ENCODE results near the gene TBC1D12.
"Not testable (repeated sequence)": the region's sequence is repeated elsewhere in the genome, so short reads cannot be mapped to it uniquely, and the experiment has no call there.

The TBC1D12 gene

DNA sequence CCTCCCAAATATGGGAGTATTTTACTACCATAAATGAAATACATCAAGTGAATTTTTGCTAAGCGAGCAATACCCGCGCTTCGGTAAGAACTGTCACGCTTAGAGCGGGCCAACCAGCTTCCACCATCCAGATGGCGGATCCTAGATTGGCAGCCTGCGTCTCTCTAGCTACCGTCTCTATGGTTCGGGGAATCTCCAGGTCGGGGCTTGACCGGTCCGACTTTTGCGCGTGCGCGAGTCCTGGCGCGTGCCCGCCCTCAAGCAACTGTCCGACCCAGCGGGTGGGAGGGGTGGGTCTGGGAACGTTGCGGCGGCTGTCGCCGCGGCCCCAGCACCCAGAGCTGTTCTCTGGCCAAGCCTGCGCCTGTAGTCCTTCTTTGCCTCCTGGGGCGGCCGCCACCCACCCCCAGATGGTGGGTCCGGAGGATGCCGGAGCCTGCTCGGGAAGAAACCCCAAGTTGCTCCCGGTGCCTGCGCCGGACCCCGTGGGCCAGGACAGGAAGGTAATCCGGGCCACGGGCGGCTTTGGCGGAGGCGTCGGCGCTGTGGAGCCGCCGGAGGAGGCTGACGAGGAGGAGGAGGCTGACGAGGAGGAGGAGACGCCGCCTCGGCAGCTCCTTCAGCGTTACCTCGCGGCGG is at the start of gene TBC1D12:
TBC1D12 (plus strand) TSS at position 338 of the 639 bp plus-strand sequence; CDS start at position 411, 73 bp downstream.
- FAIRE-seq (peak; percentile 52), DNase-seq (ENCODE audit: low spot score) (peak; percentile 93)

DNA sequence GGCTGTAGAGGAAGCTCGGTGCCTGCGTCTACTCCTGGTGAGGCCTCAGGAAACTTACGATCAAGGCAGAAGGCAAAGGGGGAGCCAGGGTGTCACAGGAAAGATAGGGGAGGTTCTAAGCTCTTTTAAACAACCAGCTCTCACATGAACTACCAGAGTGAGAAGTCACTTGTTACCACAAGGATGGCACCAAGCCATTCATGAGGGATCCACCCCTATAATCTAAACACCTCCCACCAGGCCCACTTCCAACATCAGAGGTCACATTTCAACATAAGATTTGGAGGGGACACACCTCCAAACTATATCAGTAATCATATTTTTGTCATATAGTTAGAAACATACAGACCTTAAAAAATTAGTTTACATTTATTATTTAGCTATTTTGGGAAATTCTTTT is 49.0 kb upstream of the TBC1D12 start:
- FAIRE-seq: no peak
- DNase-seq (ENCODE audit: low spot score): no peak

DNA sequence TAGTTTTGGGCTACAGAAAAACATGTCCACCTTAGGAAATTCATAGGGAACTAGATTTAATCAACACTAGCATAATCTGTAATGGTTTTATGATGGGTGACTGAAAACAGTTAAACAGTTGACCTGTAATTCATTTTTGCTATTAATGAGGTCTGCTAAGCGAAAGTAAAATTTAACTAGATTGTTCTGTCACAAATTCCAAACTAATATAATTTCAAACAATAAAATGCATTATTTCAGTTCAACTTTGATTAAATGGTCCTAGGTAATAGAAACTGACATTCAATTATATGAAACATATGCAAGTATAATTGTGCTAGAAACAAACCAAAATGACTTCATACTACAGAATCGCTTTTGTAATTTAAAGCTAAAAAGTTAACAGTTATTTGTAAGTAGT is 46.5 kb upstream of the TBC1D12 start:
- DNase-seq (ENCODE audit: low spot score) (no peak), FAIRE-seq (peak; percentile 5)

DNA sequence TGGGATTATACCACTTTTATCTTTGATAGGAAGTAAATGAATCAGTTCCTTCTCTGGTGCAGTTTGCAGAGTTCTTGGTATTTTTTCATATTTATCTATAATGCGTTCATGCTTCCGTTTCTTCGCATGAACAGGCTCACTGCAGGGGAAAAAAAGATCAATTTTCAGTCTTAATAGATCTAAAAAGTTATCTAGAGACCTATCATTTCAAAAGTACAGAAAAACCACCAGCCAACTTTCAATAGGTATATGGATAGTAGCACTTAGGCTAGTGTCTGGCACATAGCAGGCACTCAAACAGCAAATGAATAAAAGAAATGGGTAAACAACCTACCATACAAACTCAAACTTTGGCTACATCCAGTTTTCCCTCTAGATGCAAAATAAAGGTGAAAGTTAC is 45.1 kb upstream of the TBC1D12 start:
- DNase-seq (ENCODE audit: low spot score) (no peak), FAIRE-seq (no peak)

DNA sequence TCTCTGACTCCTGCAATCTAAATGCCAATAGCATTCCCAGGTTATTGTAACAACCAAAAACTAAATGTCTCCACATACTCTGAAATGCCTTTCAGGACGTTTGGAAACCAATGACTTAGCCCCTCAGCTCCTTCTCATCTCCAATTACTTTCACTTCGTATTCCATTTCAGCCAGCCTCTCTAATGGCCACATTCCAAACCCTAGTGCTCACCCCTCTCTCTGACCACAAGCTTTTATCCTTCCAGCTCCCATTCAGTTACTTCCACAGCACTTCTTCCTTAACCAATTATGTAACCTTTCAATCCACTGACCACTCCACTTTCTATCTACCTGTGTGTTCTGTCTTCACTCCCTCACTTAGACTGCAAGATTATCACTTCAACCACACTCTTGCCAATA is 43.9 kb upstream of the TBC1D12 start:
- FAIRE-seq: peak; percentile 97
- peak; percentile 88 for DNase-seq (ENCODE audit: low spot score)

DNA sequence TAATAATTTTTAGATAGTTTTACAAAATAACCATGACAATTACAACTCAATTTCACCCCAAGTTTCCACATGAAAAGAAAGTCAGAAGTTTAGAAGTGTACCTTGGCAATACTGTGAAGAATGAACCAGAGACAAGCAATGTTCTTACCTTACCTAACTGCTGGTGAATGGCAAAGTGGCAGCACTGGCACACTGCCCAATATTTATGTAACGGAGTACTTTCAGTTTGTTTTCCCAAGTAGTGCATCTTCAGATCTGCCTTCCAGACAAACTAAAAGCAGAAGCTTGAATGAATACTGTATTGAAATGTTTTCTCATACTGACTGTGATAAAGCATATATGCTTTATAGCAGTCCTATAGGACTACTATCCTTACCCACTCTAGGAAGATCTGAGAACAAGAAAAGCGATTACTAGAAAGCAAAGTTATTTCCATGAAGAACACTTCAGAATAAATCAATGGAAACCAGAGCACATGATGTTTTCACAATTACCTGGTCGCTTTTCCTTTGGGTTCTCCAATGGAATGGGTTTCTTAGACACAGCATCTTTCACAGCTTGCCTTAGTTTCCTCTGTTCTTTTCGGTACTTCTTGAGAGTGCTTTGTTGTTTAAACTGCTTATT is 41.1 kb upstream of the TBC1D12 start:
- FAIRE-seq (peak; percentile 47), DNase-seq (ENCODE audit: low spot score) (peak; percentile 21)

DNA sequence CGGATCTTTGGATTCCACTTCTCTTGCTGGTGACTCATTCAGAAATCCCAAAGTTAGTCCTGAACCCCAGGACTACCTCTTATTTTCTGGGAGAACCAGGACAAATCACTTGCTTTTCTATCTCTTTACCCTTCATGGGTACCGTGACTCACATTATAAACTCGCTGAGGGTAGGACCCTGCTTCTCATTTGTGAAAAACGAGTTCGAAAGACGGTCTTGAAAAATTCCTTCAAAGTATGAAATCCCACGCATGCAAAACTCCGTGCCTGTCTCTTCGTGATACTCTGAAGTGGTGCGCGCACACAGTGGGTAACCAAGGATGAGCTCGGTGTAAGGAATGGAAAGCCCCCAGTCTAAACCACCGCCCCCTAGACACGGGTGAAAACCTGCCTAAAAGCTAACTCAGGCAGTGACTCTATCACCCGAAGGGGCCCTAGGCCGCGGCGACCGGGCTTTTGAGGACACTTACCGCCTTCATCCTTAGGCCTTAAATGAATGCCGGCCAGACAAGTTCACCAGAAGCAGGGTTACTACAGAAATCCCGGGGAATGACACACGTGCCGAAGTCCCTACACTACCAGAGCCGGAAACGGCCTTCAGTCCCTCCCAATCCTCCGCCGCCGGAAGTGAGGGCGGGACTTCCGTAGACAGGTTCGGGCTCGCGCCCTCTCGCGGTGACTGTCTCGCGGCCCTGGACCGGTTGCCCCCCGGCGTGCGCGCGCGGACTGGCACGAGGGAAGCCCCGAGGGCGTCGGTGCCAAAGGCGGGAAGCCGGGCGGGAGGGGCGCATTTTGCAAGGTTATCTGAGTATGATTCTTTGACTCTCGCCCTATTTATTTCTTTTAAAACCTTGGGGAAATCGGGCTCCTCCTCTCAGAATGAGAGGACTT is 39.7 kb upstream of the TBC1D12 start, which contains the start of gene NOC3L:
NOC3L (minus strand) TSS at position 580 of the 891 bp plus-strand sequence; CDS start at position 479, 101 bp downstream.
- peak; percentile 74 for FAIRE-seq
- peak; percentile 84 for DNase-seq (ENCODE audit: low spot score)

DNA sequence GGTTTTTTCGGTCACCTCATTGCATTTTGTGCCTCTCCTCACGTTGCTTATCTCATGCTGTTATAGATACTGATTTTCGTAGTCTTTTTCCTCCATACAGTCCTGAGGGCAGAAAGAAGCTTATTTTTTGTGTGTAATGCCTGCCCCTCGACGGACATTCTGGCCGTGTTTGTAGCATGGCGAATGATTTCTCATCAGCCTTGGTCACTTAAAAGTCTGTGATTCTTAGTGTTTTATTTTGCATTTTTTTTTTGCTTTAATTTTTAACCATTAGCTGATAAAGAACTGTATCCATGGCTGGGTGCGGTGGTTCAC is 39.1 kb upstream of the TBC1D12 start:
- no peak for FAIRE-seq
- no peak for DNase-seq (ENCODE audit: low spot score)

DNA sequence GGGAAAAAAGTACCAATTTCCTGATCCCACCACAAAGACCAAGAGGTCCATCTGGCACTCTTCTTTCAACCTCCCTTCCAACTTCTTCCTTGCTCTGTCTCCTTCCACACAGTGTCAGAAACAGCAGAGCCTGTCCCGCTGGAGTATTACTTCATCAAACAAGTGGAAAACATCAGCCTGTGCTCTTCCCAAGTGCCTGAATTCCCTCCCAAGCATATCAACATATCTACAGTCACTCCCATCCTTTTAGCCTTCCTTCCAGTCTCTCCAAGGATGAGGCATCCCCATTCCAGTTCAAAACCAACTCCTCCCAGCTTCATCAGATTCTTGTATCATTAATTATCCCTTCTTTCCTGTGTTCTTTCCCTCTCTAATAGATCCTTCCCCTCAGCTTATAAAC is 37.9 kb upstream of the TBC1D12 start:
- FAIRE-seq: no peak
- no peak for DNase-seq (ENCODE audit: low spot score)

DNA sequence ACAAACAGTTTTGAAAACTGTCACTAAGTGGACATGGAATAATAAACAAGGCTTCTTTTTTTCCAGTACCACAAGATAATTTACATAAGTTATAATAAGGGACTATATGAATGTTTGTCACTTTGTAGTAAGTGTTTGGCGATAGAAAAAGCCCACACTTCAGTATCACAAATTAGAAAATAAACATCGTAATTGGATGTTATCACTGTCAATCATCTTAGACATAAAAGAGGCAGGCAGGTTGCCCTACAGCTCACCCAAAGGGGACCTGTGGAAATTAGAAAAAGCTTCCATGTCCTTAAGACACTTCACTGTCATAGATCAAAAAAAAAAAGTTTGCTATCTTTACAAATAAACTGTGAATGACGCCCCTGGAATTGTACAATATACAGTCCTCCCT is 36.0 kb upstream of the TBC1D12 start:
- DNase-seq (ENCODE audit: low spot score) (no peak), FAIRE-seq (no peak)

DNA sequence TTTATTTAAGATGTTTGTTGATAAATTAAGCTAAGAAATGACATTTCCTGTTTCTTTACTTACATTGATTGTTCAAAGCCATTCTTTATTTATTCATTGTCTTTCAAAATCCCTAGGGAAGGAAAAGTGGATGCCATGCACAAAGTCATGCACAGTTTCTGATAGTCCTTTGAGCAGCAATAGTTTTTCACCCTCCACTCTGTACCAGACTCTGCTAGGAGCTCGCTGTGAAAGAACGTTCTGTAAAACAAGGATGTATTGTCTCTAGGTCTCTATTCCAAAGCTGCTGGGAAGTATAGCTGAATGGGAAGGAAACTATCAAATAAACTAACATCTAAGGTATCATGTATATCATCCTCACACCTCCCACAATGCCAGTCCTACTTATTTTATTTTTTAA is 31.8 kb upstream of the TBC1D12 start:
- FAIRE-seq: no peak

DNA sequence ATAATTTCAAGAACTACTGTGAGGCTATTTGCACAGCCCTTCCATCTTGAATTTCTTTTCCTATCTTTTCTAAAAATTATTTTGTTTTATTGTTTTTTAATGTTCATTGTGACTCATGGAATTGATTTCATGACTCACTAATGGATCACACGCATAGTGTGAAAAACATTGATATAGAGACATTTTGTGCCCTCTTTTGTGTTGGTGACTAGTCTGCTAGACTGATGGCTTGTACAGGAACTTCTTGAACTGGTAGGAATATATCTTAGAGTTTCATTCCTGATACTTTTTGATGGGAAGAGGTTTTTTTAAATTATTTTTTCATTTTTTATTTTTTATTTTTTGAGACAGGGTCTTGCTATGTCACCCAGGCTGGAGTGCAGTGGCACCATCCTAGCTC is 27.0 kb upstream of the TBC1D12 start:
- FAIRE-seq: no peak
- no peak for DNase-seq (ENCODE audit: low spot score)

More for the DNA sequence above, 31.8 kb upstream of the TBC1D12 start:
- no peak for DNase-seq (ENCODE audit: low spot score)

DNA sequence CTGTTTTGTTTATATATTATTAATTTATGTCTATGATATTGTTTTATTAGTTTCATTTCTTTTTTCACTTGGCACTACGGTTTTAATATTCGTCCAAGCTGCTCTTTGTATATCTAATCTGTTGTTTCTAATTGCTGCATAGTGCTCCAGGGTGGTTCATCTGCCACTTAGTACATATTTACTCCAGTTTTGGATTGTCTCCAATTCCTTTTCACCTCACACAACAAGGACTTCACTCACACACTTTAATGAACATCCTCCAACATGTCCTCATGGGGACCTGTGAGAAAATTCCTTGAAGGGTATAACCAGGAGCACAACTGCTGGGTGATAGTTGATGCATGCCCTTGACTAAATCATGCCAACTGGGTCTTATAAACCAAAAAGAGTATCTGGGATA is 25.5 kb upstream of the TBC1D12 start:
- DNase-seq (ENCODE audit: low spot score): no peak
- FAIRE-seq: no peak

DNA sequence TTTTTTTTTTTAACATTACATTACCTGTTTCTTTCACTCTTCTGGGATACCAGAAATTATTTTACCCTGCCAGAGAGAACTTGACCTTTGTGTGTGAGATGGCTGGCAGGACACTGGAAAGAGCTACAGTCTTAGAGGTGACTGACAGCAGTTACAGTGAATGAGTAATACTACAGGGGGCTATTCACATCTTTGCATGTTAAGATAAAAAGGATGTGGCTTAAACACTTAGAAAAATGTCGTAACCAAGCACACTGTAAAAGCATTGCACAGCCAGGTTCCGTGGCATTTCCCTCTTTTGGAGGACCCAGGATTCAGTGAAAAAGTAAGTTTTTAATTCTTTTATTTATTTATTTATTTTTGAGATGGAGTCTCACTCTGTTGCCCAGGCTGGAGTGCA is 18.8 kb upstream of the TBC1D12 start:
- DNase-seq (ENCODE audit: low spot score): no peak
- no peak for FAIRE-seq

DNA sequence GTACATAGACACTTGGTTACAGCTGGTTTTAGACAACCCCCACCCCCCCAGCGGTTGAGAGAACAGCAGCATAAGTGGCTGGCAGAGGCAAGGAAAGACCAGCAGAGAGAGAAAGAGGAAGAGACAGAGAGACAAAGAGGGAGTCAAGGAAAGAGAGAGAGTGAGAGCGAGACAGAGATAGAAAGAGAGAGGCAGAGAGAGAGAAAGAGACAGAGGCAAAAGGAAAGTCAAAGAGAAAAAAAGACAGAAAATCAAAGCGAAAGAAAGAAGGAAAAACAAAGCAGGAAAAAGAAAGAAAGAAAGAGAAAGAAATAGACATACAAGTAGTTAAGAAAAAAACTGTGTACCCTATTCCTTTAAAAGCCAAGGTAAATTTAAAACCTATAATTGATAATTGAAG is 16.6 kb upstream of the TBC1D12 start:
- DNase-seq (ENCODE audit: low spot score); FAIRE-seq: not testable (repeated sequence)

DNA sequence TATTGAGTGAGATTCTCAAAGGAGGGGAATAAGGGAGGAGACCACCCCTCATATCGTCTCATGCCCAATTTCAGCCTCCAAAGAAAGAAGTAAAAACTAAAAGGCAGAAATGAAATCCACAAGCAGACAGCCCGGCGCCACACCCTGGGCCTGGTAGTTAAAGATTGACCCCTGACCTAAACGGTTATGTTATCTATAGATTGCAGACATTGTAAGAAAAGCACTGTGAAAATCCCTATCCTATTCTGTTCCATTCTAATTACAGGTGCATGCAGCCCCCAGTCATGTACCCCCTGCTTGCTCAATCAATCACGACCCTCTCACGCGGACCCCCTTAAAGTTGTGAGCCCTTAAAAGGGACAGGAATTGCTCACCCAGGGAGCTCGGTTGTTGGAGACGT is 10.2 kb upstream of the TBC1D12 start:
- not testable (repeated sequence) for FAIRE-seq; DNase-seq (ENCODE audit: low spot score)

DNA sequence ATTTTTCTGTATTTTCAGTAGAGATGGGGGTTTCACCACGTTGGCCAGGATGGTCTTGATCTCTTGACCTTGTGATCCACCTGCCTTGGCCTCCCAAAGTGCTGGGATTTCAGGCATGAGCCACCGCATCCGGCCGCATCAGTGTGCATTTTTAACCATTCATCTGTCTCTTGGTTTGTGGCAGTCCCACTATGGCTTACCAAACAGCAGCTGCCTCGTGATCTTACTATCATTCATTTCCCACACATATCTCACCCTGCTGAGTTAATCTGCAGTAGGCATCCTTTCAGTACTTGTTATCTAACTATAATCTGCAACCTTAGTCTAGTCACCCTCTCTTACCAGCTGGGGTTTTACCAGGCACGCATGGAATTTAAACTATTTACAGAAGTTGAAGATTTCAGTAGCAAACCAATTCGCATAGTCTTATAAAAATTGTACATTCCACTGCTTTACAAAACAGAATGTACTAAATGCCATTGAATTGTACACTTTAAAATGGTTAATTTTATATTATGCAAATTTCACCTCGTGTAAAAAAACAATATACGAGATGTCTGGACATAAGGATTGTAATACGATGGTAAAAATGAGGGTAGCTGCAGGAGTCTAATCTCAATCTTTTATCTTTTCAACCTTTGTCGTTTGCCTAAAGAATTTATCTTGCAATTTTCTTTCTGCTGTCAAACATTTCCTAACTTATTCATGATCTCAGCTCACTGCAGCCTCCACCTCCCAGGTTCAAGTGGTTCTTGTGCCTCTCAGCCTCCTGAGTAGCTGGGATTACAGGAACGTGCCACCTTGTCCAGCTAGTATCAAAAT is 4.6 kb upstream of the TBC1D12 start:
- DNase-seq (ENCODE audit: low spot score) (peak; percentile 99), FAIRE-seq (peak; percentile 96)

DNA sequence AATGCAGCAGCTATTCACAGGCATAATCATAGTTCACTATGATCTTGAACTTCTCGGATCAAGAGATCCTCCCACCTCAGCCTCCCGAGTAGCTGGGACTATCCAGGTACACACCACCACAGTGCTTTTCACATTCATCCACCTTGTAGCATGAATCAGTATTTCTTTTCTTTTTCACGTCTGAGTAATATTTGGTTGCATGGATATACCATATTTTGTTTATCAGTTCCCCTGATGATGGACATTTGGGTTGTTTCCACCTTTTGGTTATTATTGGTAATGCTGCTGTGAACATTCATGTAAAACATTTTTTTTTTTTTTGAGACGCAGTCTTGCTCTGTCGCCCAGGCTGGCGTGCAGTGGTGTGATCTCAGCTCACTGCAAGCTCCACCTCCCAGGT is 3.6 kb upstream of the TBC1D12 start:
- FAIRE-seq (no peak), DNase-seq (ENCODE audit: low spot score) (no peak)

DNA sequence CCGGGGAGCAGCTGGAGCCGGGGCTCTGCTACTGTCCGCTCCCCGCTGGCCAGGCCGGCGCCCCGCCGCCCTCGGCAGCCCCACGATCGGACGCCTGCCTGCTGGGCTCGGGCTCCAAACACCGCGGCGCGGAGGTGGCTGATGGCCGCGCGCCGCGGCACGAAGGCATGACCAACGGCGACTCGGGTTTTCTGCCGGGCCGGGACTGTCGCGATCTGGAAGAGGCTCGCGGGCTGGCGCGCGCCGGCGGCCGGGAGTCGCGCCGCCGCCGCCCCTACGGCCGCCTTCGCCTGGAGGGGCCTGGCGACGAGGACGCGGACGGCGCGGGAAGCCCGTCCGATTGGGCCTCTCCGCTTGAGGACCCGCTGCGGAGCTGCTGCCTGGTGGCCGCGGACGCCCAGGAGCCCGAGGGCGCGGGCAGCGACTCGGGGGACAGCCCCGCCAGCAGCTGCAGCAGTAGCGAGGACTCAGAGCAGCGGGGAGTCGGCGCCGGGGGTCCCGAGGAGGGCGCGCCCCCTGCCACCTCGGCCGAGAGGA is 570 bp downstream of the TBC1D12 start:
- no peak for DNase-seq (ENCODE audit: low spot score)
- no peak for FAIRE-seq

DNA sequence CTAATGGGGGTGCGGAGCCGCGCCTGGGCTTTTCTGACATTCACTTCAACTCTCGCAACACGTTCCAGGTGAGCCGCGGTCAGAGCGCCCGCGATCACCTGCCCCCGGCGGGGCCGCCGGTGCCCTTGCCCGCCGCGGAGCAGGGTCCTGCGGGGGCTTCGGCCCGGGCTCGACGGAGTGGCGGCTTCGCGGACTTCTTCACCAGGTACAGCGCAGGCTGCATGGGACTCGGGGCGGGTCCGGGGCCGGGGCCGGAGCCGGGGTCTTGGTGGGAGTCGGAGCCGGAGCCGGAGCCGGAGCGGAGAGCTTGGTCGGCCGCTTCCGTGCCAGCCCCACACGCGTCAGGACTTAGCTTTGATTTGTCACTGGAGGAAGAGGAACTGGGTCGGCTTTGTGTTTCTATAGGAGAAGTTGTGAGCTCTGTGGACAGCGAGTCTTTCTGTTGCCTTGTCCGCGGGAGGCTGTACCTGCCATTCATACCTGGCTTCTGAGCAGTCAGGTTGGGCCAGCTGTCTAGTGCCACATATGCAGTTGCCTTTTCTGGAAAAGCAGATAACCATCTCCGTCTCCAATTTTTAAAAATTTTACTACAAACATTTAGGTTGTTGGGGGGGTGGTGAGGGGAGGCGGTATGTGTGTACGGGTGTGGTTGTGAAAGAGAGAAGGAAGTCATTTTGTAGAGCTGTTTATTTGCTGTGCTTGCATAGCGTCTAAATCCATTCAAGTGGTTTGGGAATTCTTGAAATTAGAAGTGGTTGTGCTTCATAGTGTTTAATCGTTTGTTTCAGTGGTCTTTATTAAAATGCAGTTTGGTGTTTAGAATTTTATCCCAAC is 1.3 kb downstream of the TBC1D12 start:
- FAIRE-seq (no peak), DNase-seq (ENCODE audit: low spot score) (peak; percentile 88)
